HUES48 (cell line): Measurements from ENCODE around the gene MED15.

Source experiments
- H3K27ac ChIP-seq: one replicate; pipeline ENCODE4 v1.7.0; 2013; ENCODE audit warnings: low read depth, low read length, inconsistent platforms
- H3K27me3 ChIP-seq: 2 replicates; pipeline ENCODE4 v1.6.1; 2013; ENCODE audit warnings: mild to moderate bottlenecking, low read length; ENCODE audit not compliant: control insufficient read depth, insufficient read depth
- H3K36me3 ChIP-seq: 2 replicates; pipeline ENCODE4 v1.6.1; 2013; ENCODE audit warnings: low read length; ENCODE audit not compliant: control insufficient read depth, insufficient read depth
- H3K4me1 ChIP-seq: 2 replicates; pipeline ENCODE4 v1.6.1; 2013; ENCODE audit warnings: mild to moderate bottlenecking, low read length; ENCODE audit not compliant: control insufficient read depth, insufficient read depth
- H3K4me3 ChIP-seq: 2 replicates; pipeline ENCODE4 v1.5.1; 2013; ENCODE audit warnings: mild to moderate bottlenecking, low read depth, low read length
- H3K9ac ChIP-seq: 2 replicates; pipeline ENCODE4 v1.6.1; 2013; ENCODE audit warnings: mild to moderate bottlenecking, low read depth, low read length, moderate library complexity
- H3K9me3 ChIP-seq: 2 replicates; pipeline ENCODE4 v1.6.1; 2013; ENCODE audit warnings: low read length; ENCODE audit not compliant: control insufficient read depth, insufficient read depth

MED15 gene

GRCh38 chr22:20514658-20515406 is 7.4 kb downstream of the MED15 start:
- no peak overlapping the region for H3K4me3 ChIP-seq
- H3K36me3 ChIP-seq: peaks cover 24% of the 10 kb centered on the region
- no peak overlapping the region for H3K27ac ChIP-seq
- peaks cover 8% of the 10 kb centered on the region for H3K4me1 ChIP-seq
- no peaks in the 10 kb centered on the region for H3K27me3 ChIP-seq
- no peaks in the 10 kb centered on the region for H3K9me3 ChIP-seq
- no peak overlapping the region for H3K9ac ChIP-seq

GRCh38 chr22:20516399-20516798 is 9.0 kb downstream of the MED15 start:
- Histone ChIP-seq H3K36me3 (peaks cover 32% of the 10 kb centered on the region), H3K9ac (no peak overlapping the region), H3K27me3 (no peaks in the 10 kb centered on the region), H3K4me3 (no peak overlapping the region), H3K9me3 (no peaks in the 10 kb centered on the region), H3K4me1 (no peaks in the 10 kb centered on the region), H3K27ac (no peak overlapping the region)

DNA sequence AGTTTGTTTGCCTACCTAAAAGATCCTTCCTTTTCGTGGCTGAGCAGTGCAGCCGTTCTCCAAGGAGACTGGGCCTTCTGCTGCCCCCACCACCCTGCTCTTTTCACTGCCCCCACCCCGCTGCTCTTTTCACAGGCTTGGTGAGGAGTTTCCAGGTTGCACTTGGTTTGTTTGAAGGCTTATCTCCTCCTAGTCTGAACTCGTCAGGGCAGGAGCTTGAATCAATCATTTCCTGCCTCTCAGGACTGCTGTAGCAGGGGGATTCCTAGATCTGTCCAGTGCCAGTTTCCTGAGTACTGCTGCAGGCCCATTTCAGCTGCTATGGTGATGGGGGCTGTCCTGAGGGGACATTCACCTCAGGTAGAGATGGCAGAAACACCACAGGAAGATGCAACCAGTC is 10.0 kb downstream of the MED15 start:
- no peaks in the 10 kb centered on the region for H3K9me3 ChIP-seq
- no peak overlapping the region for H3K4me3 ChIP-seq
- H3K9ac ChIP-seq: no peak overlapping the region
- no peaks in the 10 kb centered on the region for H3K4me1 ChIP-seq
- H3K27ac ChIP-seq: no peak overlapping the region
- H3K27me3 ChIP-seq: no peaks in the 10 kb centered on the region
- H3K36me3 ChIP-seq: peaks cover 38% of the 10 kb centered on the region

GRCh38 chr22:20517841-20518592 is 10.6 kb downstream of the MED15 start:
- H3K27ac ChIP-seq: no peak overlapping the region
- H3K4me1 ChIP-seq: no peaks in the 10 kb centered on the region
- H3K27me3 ChIP-seq: no peaks in the 10 kb centered on the region
- no peak overlapping the region for H3K9ac ChIP-seq
- H3K36me3 ChIP-seq: peaks cover 39% of the 10 kb centered on the region
- H3K9me3 ChIP-seq: no peaks in the 10 kb centered on the region
- H3K4me3 ChIP-seq: no peak overlapping the region

DNA sequence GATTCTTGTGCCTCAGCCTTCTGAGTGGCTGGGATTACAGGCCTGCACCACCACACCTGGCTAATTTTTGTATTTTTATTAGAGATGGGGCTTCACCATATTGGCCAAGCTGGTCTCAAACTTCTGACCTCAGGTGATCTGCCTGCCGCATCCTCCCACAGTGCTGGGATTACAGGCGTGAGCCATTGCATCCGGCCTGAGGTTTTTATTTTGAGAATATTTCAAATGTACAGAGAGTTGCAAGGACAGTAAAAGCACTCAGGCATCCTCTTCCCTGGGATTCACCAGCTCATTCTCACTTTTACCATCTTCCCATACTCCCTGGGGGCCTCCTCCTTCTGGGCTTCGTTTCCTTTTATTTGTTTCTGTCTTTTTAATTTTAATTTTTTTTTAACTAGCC is 12.1 kb downstream of the MED15 start:
- no peaks in the 10 kb centered on the region for H3K4me1 ChIP-seq
- no peaks in the 10 kb centered on the region for H3K9me3 ChIP-seq
- no peak overlapping the region for H3K9ac ChIP-seq
- no peak overlapping the region for H3K4me3 ChIP-seq
- H3K36me3 ChIP-seq: peaks cover 33% of the 10 kb centered on the region
- H3K27ac ChIP-seq: peak overlapping the region; percentile 39
- no peaks in the 10 kb centered on the region for H3K27me3 ChIP-seq

DNA sequence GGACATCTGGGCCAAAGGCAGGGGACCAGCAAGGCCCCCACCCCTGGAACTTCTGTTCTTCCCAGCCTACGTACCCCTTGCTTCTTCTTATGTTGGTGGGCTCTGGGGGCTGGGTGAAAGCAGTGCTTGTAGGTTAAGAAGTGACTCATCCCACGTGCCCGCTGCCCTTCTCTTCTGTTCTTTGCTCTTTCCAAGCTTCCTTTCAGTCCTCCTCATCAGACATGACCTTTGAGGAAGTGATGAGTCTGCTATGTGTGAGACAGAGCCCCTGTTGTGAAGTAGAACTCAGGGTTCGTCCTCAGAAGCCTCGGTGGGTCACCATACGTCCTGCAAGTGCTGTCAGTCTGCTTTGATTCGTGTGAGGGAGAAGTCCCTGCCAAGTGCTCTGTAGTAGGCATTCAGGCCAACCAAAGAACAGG is 12.7 kb downstream of the MED15 start:
- Histone ChIP-seq H3K9ac (no peak overlapping the region; the same call in 1 of the 2 replicates), H3K4me1 (no peaks in the 10 kb centered on the region), H3K36me3 (peaks cover 29% of the 10 kb centered on the region), H3K27ac (peak overlapping the region; percentile 39), H3K4me3 (no peak overlapping the region), H3K27me3 (no peaks in the 10 kb centered on the region), H3K9me3 (no peaks in the 10 kb centered on the region)

- Histone ChIP-seq H3K36me3 (peaks cover 37% of the 10 kb centered on the region), H3K27ac (no peak overlapping the region), H3K9ac (no peak overlapping the region), H3K27me3 (no peaks in the 10 kb centered on the region), H3K9me3 (no peaks in the 10 kb centered on the region), H3K4me3 (no peak overlapping the region), H3K4me1 (no peaks in the 10 kb centered on the region)
Measured at GRCh38 chr22:20522134-20523004, 15.0 kb downstream of the MED15 start.

DNA sequence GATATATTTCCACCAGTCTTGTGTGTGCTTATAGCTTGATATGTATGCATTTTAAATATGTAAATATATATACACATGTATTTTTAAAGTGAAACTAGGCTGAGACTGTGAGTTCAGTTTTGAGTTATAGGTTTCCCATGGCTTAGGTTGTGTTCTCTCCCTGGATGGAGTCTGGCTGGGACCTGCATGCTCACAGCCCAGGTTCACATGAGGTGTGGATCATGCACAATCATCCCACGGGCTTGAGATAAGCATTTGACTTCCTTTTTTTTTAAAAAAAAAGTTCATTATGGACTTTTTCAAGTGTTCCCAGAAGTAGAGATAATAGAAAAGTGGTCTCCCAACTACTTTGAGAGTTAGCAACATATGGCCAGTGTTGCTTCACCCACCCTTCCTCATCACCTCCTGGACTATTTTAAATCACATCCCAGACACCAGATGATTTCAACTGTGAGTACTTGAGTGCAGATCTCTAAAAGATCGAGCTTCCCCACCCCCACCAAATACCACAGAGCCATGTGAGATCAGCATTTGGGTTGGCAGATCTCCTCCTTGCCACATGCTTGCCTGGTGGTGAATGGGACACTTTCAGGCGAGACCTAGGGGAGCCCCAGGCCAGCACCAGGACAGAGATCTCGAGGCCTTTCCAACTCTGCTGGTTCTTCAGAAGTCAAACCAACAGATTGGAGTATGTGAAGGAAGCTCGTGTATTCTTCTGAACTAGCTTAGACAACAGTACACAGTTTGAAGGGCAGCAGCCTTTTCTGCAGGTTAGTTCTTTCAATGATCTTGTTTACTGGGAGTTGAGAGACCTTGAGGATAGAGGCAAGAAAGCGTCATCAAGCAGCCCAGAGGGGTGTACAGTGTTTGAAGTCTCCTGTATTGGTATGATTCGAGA is 15.9 kb downstream of the MED15 start:
- H3K4me3 ChIP-seq: no peak overlapping the region
- no peak overlapping the region for H3K9ac ChIP-seq
- H3K9me3 ChIP-seq: no peaks in the 10 kb centered on the region
- no peak overlapping the region for H3K27ac ChIP-seq
- peaks cover 38% of the 10 kb centered on the region for H3K36me3 ChIP-seq
- H3K4me1 ChIP-seq: no peaks in the 10 kb centered on the region
- H3K27me3 ChIP-seq: no peaks in the 10 kb centered on the region

DNA sequence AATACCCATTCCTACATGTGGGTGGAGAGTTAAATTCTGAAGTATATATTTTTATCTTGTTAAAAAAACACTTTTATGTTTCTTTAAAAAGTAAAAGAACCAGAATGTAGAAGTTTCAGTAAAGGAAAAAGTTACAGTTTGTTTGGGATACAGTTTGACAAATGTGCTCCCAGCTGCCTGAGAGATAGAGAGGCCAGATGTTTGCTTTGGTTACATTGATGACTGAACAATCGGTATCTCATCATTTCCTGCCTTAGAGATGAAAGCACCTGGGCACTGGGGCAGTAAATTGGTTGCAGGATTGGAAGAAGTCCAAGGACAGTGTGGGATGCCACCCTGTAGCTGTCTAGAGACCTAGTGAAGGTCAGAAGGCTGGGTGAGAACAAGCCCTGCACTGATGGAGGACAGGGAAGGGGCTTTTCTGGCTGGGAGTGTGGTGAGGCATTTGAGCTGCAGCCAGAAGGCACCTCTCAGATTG is 16.6 kb downstream of the MED15 start:
- H3K9ac ChIP-seq: no peak overlapping the region
- no peaks in the 10 kb centered on the region for H3K27me3 ChIP-seq
- H3K4me3 ChIP-seq: no peak overlapping the region
- H3K4me1 ChIP-seq: no peaks in the 10 kb centered on the region
- H3K27ac ChIP-seq: no peak overlapping the region
- H3K36me3 ChIP-seq: peaks cover 35% of the 10 kb centered on the region
- no peaks in the 10 kb centered on the region for H3K9me3 ChIP-seq

GRCh38 chr22:20525048-20525447 is 17.6 kb downstream of the MED15 start:
- no peak overlapping the region for H3K9ac ChIP-seq
- no peak overlapping the region for H3K27ac ChIP-seq
- no peaks in the 10 kb centered on the region for H3K9me3 ChIP-seq
- no peak overlapping the region for H3K4me3 ChIP-seq
- H3K36me3 ChIP-seq: peaks cover 30% of the 10 kb centered on the region
- H3K27me3 ChIP-seq: no peaks in the 10 kb centered on the region
- H3K4me1 ChIP-seq: no peaks in the 10 kb centered on the region
